NCI-H2227 (cell line): ENCODE results near the gene ZNF445.
"Not testable (repeated sequence)": the region's sequence is repeated elsewhere in the genome, so short reads cannot be mapped to it uniquely, and the experiment has no call there.

ENCODE experiments used
- DNase-seq: peaks from one replicate; lab custom pipeline; 2025; ENCODE audit not compliant: unreplicated experiment; lab: John Stamatoyannopoulos, UW

Gene ZNF445

DNA sequence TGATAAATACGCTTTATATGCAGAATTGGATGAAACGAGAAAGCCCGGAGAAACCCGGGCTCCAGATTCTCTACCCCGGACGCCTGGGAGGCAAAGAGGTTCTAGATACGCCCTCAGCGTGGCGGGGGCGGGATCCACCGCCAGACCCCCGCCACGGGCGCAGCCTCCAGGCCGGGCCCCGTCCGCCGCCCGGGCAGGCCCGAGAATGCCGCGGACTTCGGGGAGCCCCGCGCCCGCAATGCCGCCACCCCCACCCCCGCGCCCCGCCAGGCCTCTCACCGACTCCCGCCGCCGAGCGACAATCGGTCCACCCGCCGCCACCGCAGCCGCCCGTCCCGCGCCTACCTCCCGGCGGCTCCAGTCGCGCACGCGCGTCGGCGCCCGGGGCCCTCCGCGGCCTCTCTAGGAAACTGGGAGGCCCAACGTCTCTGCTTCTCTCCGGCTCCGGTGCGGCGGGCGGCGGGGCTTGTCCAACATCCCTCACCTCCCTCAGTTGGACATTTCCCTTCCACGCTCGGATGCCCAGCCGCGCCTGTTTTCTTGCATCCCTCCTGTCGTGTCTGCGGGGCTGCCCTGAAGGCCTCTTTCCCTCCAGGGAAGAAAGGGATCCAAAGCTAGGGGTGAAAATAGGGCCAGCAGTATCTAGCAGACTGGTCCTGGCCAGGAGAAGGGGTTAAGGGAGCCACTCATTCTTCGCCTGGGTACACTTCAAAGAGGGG, at the start of gene ZNF445:
ZNF445 (minus strand) TSS at position 359 of the 719 bp plus-strand sequence. CDS start 22,121 bp downstream, outside the sequence.
- peak; percentile 88 for DNase-seq

DNA sequence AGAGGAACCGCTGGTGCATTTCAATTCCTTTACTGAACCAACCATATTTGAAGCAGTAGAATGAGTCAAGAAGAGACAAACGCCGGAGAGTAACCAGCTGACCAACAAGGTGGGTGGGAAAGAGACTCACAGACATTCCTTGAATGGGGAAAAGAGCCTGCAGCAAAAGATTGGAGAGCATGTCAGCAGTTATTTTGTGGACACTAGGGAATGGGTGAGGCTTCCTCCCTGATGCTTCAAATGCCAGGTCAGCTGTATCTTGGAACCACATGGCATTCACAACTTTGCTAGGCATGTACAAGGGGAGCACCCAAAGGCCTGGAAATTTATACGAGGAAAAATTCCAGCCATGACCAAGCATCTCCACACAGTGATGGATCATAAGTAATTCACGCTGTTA, 47.6 kb upstream of the ZNF445 start:
- DNase-seq: no peak

DNA sequence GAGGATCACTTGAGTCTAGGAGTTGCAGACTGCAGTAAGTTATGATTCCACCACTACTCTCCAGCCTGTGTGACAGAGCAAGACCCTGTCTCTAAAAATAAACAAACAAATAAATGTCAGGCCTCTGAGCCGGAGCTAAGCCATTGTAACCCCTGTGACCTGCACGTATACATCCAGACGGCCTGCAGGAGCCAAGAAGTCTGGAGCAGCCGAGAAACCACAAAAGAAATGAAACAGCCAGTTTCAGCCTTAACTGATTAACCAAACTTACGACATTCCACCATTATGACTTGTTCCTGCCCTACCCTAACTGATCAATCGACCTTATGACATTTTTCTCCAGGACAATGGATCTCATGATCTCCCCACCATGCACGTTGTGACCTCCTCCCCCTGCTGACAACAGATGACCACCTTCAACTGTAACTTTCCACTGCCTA, 45.0 kb upstream of the ZNF445 start:
- no peak for DNase-seq

DNA sequence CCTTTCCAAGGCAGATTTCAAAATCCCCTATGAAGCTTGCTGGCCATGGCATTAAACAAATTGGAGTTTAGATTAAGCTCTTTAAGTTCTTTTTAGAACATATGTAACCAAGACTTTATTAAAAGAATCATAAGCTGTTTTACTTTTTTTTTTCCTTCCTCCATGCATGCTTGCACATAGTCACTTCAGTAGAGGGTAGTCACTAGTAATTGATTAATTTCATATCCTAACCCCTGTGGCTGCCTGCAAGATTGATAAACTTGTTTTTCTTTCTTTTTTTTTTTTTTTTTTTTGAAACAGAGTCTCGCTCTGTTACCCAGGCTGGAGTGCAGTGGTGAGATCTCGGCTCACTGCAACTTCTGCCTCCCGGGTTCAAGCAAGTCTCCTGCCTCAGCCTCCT, 44.3 kb upstream of the ZNF445 start:
- no peak for DNase-seq

DNA sequence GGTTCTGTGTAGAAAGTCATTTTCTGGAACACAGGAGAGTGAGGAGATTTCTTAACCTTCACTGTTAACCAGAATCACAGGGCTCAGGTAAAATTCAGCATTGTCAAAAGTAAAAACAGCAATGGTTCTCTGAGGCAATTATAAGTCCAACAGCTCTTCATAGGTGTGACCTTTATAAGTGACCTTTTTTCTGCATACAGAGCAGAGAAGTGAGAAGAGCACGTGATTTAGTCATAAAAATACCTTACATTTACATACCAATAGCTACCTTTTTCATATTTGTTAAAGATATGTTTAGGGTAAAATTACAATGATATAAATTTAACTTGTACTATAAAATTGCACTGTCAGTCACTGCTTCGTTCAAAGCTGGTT, 41.3 kb upstream of the ZNF445 start:
- no peak for DNase-seq

DNA sequence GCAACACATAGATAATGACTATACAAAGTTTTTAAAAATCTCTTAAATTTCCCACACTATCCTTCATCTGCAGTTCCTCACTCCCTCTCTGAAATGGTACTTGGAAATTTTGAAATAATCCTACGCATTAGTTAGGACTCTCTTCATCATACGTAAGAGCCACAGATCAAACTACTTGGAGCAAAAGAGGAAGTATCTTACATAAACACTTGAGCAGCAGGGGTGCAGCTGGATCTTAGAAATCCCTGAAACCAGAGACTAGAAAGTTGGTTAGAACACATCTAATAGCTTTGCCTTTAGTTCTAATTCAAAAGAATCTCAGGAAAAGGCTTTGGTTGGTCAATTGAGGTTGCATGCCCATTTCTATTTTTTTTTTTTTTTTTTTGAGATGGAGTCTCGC, 38.8 kb upstream of the ZNF445 start:
- no peak for DNase-seq

DNA sequence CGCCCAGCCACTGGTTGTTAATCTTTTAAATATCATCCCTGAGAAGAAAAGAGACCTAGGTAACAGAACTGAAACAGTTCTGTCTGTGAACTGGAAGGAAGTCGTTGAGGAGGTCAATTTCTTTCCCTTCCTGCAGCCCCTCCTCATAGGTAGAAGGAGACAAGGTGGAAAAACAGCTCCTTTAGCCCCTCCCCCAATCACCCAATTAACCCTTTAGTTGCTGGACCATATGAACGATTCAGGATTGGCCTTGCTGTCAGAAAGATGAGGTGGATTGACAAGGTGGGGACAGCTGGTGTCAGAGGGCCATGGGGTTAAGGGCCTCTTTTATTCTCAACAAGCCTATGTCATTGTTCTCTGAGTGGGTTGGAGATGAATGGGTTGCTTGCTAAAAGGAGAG, 36.0 kb upstream of the ZNF445 start:
- no peak for DNase-seq

DNA sequence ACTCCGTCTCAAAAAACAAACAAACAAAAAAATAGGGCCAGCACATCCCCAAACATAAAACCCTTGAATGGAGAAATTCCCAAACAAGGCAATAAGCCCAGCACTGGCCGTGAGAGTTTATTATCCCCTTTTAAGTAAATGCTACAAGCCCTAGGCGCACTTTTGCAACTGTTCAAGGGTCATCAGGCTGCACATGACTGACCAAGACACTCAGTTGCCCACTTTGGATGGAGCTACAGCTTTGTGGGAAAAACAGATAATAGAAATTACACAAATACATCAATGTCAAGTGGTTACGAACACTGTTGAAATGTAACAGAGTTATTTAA, 33.7 kb upstream of the ZNF445 start:
- DNase-seq: no peak

DNA sequence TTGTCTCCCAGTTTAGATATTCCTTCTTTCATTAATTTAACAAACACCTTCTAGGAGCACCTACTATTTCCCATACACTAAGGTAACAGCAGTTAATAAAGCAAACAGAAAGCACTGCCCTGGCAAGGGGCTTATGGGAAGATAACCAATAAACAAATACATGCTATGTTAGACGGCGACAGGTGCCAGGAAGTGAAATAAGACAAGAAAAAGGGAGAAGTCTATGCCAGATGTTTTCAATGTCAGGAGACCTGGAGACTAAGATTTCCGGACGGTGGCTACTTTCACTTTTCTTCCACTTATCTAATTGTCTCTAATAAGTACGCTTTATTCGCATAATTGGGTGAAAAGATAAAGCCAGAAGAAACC, 32.5 kb upstream of the ZNF445 start:
- DNase-seq: no peak

DNA sequence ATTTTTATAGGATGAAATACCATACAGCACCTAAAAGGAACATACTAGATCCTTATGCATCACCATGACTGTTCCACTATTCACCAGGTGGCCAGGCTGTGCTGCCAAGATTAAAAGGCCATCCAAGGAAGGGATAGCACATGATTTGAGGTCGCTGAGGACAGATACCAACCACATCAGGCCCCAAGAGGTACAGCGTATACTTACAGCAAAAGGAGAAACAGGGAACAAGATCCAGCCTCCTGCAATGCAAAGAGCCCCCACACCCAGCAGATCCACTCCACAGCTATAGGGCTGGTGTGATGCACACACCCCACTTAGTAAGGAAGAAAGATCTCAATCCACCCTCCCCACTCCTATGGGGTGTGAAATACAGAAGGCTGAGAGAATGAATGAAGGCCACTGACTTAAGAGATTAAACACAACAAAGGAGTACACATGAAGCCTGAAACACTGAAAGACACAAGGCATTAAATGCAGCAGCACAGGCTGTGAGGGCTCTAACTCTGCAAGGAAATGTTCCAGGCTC, 32.0 kb upstream of the ZNF445 start:
- no peak for DNase-seq

DNA sequence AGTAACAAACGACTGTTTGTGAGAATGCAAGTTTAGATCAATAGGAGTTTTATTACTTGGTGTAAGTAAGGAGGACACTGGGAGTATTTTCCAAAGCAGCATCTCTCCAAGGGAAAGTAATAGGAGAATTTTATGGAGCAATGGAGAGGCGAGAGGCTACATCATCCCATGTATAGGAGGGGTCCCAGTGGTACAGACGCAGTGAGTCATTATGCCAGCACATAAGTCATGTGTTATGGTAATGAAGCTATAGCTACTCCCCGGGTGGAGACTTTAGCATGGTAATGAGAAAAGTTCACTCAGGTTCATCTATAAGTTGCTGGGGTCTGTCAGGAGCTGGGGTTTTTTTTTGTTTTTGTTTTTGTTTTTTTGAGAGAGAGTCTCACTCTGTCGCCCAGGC, 29.5 kb upstream of the ZNF445 start:
- no peak for DNase-seq

DNA sequence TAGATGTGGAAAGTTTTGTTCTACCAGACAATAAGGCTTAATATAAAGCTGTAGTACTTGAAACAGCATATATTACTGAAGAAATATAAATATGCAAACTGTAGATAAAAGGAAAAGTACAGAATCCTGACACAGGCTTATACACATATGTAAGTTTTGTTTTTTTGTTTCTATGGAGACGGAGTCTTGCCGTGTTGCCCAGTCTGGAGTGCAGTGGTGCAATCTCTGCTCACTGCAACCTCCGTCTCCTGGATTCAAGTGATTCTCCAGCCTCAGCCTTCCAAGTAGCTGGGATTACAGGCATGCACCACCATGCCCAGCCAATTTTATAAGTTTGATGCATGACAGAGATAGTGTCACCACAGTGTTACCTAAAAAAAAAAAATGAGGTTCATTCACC, 29.1 kb upstream of the ZNF445 start:
- DNase-seq: no peak

DNA sequence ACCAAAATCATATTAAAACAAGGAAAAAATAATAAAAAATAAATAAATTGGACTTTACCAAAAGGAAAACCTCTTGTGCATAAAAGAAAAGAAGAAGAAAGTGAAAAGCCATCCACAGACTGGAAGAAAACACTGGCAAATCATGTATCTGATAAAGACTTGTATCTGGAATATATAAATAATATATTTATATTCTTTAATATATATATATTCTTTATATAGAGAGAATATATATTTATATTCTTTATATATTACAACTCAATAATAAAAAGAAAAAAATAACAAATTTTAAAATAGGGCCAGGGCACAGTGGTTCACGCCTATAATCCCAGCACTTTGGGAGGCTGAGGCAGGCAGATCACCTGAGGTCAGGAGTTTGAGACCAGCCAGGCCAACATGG, 27.1 kb upstream of the ZNF445 start:
- DNase-seq: no peak

DNA sequence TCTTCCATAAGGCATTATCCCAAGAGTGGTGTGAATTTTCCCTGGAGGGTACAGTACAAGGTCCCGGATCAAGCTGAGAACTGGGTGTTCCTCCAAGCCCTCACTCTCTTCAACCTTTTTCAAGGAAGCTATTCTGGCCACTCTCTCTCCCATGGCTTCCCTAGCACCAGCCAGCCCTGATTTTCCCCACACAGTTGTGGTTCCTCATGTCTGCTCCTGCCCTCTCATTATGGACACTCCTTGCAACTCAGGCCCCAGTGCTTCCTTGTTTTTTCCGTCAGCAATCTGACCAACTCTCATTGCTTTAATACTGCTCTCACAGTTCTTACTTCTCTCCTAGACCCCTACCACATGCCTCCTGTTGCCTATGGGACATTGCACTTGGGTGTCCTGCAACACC, 25.7 kb upstream of the ZNF445 start:
- DNase-seq: not testable (repeated sequence)

DNA sequence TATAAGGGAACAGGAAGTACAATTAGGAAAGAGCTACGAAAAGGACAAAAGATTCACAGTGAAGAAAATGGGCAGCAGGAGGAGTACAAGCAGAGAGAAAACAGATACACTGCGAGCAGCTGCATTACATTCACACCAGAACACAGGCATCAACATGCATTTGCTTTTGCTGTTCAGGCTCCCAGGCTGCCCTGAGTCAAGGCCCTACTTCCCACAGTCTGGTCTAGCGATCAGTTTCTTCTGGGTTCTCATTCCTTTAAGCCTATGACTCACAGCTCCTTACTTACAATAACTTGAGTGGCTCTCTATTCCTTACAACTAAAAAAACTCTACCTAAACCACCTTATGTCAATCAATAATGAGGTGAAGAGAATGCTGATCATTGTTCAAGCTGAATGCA, 24.5 kb upstream of the ZNF445 start:
- DNase-seq: no peak

DNA sequence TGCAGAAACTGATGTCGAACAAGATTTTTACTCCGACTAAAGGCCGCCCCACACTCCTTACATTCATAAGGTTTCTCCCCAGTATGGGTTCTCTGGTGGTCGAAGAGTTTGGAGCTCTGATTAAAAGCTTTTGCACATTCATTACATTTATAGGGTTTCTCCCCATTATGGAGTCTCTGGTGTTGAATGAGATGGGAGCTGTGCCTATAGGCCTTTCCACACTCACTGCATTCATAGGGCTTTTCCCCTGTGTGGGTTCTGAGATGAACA, 22.4 kb upstream of the ZNF445 start:
- not testable (repeated sequence) for DNase-seq

DNA sequence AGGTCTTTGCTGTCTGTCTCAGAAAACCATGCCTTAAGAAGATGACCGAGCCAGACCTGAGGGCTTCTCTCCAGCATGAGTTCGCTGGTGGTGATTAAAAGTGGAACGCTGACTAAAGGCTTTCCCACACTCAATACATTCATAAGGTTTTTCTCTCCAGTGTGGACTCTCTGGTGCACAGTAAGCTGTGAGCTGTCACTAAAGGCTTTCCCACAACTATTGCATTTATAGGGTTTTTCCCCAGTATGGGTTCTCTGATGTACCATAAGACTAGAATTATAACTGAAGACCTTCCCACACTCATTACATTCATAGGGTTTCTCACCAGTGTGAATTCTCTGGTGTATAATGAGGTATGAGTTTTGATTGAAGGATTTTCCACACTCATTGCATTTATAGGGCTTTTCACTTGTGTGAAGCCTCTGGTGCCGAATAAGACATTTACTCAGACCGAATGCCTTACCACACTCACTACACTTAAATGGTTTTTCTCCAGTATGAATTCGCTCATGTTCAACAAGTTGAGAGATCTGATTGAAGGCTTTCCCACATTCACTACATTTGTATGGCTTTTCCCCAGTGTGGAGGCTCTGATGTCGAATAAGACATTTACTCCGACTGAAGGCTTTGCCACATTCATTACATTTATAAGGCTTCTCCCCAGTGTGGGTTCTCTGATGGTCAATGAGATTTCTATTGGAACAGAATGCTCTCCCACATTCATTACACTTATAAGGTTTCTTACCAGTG, 21.9 kb upstream of the ZNF445 start:
- no peak for DNase-seq

DNA sequence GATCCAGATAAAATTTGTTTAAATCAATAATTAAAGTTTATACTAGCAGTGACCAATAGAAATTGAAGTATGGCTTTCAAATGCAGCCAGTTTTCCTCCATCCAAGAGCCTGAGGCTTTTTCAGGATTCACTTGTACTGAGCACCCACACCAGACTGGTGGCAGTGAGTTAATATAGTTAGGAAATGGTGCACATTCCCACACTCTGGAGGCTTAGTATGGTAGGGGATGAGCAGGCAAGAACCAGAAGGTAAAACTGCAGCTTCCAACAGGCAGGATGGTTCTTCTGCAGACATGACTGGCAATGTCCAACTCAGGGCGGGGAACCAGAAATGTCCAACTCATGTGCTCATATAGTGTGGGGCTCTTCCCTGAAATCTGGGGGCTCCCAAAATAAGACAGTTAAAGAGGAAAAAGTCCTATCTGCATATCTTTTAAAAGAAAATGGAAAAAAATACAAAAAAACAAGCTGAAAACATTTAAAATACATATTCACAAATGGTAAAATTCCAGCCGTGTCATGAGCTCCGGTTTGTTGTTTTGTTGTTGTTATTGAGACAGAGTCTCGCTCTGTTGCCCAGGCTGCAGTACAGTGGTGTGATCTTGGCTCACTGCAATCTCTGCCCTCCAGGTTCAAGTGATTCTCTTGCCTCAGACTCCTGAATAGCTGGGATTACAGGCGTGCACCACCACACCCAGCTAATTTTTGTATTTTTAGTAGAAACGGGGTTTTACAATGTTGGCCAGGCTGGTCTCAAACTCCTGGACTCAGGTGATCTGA, 18.4 kb upstream of the ZNF445 start:
- no peak for DNase-seq

DNA sequence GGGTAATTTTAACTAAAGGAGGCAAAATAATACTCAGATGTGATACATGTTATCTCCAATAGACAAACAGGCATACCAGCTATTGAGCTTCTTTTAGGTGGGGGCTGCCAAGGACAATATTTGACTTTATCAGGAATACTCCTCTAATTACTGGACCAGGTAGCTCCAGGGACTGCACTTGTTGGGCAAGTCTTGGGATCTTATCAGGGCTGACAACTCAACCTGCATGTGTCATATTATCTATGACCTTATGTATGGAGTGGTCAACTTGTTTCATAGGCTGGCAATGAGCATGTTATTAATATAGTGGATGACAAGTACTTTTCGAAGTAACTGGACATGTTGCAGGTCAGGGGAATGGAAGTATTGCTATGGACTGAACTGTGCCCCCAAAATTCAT, 15.0 kb upstream of the ZNF445 start:
- no peak for DNase-seq

DNA sequence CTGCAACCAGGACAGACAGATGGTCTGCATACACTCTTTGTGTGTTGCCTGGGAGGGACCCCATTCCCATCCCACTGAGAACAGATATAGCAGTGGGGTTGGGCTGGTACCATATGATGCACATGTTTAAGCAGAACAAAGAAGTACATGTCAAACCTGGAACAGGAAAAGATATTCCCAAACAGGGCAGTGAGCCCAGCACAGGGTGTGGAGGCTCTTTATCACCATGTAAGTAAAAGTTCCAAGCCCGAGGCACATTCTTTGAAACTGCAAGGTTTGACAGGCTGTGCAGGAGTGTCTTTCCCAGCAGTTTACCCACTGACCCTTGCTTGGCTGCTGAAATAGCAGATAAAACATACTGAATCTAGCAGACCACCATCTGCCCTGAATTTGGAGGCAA, 5.3 kb upstream of the ZNF445 start:
- no peak for DNase-seq

DNA sequence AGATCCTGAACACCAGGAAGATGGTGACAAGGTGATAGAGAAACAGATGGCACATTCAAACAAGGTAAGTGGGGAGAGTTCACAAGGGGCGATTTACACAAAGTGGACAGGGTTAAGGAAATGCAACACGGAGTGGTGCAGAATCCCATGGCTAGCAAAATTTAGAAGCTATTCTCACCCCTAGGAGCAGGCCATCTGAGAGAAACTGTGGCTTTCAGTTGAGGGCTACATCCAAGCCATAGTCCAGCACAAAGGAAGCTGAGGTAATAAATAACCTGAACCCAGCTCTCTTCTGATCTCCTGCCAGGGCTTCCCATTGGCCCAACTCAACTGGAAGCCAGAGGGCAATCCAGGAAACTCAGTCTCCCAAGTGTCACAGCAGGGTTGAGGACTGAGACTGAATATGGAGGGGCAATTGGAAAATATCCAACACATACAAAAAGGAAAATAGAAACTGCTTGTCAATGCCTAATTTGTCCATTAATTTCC, 1.2 kb upstream of the ZNF445 start:
- DNase-seq: no peak

DNA sequence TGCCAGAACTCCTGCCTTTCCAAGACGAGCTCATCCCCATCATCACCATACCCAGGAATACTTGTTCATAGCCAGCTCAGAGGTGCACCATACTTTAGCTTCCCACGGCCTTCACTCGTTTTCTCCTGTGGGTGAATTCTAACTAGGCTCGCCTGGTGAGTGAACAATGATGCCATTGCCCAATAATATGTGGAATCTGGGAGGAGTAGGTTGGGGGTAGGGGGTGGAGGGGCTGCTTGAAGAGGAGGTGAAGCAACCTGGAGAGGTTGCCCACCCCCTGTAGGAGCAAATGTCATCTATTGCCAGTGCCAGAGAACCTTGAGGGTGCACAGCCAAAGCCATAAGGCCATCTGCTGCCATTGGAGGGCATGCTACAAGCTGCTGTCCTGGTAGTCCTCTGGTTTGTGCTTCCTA, 592 bp upstream of the ZNF445 start:
- DNase-seq: peak; percentile 12
